ENCODE measurements around the gene ATP1A1.

Gene ATP1A1

GRCh38 chr1:116389013-116389412 is 16.0 kb downstream of the ATP1A1 start:
- H3K4me3 ChIP-seq (ENCODE audit: insufficient read depth, low read depth, low read length) = no peak overlapping the region

GRCh38 chr1:116389686-116390085 is 16.6 kb downstream of the ATP1A1 start:
- no peak overlapping the region for H3K4me3 ChIP-seq (ENCODE audit: insufficient read depth, low read depth, low read length)
- 99 to 100% methylated on average over 5 to 6 of the region's 6 CpGs for WGBS, 2 experiments
- no peaks in the 10 kb centered on the region for H3K4me1 ChIP-seq (ENCODE audit: control insufficient read depth, insufficient read depth, low read length)
- no peaks in the 10 kb centered on the region for H3K9me3 ChIP-seq (ENCODE audit: control insufficient read depth, low read length)
- H3K36me3 ChIP-seq (ENCODE audit: control insufficient read depth, insufficient read depth, low read length) = peaks cover 68% of the 10 kb centered on the region
- H3K27ac ChIP-seq (ENCODE audit: insufficient read depth, low read depth, low read length, poor library complexity, severe bottlenecking) = no peak overlapping the region
- H3K27me3 ChIP-seq (ENCODE audit: control insufficient read depth, insufficient read depth, low read length, poor library complexity, severe bottlenecking) = no peaks in the 10 kb centered on the region

More at GRCh38 chr1:116389013-116389412, 16.0 kb downstream of the ATP1A1 start:
- no peaks in the 10 kb centered on the region for H3K9me3 ChIP-seq (ENCODE audit: control insufficient read depth, low read length)
- no peaks in the 10 kb centered on the region for H3K27me3 ChIP-seq (ENCODE audit: control insufficient read depth, insufficient read depth, low read length, poor library complexity, severe bottlenecking)
- WGBS, 2 experiments = 94 to 100% methylated on average over 2 of the region's 2 CpGs
- H3K27ac ChIP-seq (ENCODE audit: insufficient read depth, low read depth, low read length, poor library complexity, severe bottlenecking) = no peak overlapping the region
- H3K36me3 ChIP-seq (ENCODE audit: control insufficient read depth, insufficient read depth, low read length) = peaks cover 67% of the 10 kb centered on the region
- H3K4me1 ChIP-seq (ENCODE audit: control insufficient read depth, insufficient read depth, low read length) = no peaks in the 10 kb centered on the region

- Histone ChIP-seq H3K4me3 (ENCODE audit: insufficient read depth, low read depth, low read length) (no peak overlapping the region), H3K27me3 (ENCODE audit: control insufficient read depth, insufficient read depth, low read length, poor library complexity, severe bottlenecking) (no peaks in the 10 kb centered on the region), H3K27ac (ENCODE audit: insufficient read depth, low read depth, low read length, poor library complexity, severe bottlenecking) (no peak overlapping the region), H3K4me1 (ENCODE audit: control insufficient read depth, insufficient read depth, low read length) (no peaks in the 10 kb centered on the region), H3K9me3 (ENCODE audit: control insufficient read depth, low read length) (no peaks in the 10 kb centered on the region), H3K36me3 (ENCODE audit: control insufficient read depth, insufficient read depth, low read length) (peaks cover 68% of the 10 kb centered on the region)
- 96 to 97% methylated on average over 5 of the region's 5 CpGs for WGBS, 2 experiments
Observed at GRCh38 chr1:116390195-116390594, 17.2 kb downstream of the ATP1A1 start.

- Histone ChIP-seq H3K36me3 (ENCODE audit: control insufficient read depth, insufficient read depth, low read length) (peaks cover 65% of the 10 kb centered on the region), H3K27me3 (ENCODE audit: control insufficient read depth, insufficient read depth, low read length, poor library complexity, severe bottlenecking) (no peaks in the 10 kb centered on the region), H3K4me3 (ENCODE audit: insufficient read depth, low read depth, low read length) (no peak overlapping the region), H3K27ac (ENCODE audit: insufficient read depth, low read depth, low read length, poor library complexity, severe bottlenecking) (no peak overlapping the region), H3K4me1 (ENCODE audit: control insufficient read depth, insufficient read depth, low read length) (no peaks in the 10 kb centered on the region), H3K9me3 (ENCODE audit: control insufficient read depth, low read length) (no peaks in the 10 kb centered on the region)
- WGBS, 2 experiments = 100% methylated on average over 1 of the region's 1 CpG; no CpG with 5 or more reads in 1 of the 2 experiments
Observed at GRCh38 chr1:116391185-116391584, 18.1 kb downstream of the ATP1A1 start.

GRCh38 chr1:116392717-116393404 is 19.8 kb downstream of the ATP1A1 start:
- 93 to 96% methylated on average over 7 to 10 of the region's 10 CpGs for WGBS, 2 experiments
- H3K36me3 ChIP-seq (ENCODE audit: control insufficient read depth, insufficient read depth, low read length) = peaks cover 74% of the 10 kb centered on the region
- H3K27ac ChIP-seq (ENCODE audit: insufficient read depth, low read depth, low read length, poor library complexity, severe bottlenecking) = no peak overlapping the region

GRCh38 chr1:116393792-116394191 is 20.7 kb downstream of the ATP1A1 start:
- Histone ChIP-seq H3K4me3 (ENCODE audit: insufficient read depth, low read depth, low read length) (no peak overlapping the region), H3K27ac (ENCODE audit: insufficient read depth, low read depth, low read length, poor library complexity, severe bottlenecking) (no peak overlapping the region), H3K4me1 (ENCODE audit: control insufficient read depth, insufficient read depth, low read length) (no peaks in the 10 kb centered on the region), H3K27me3 (ENCODE audit: control insufficient read depth, insufficient read depth, low read length, poor library complexity, severe bottlenecking) (no peaks in the 10 kb centered on the region), H3K36me3 (ENCODE audit: control insufficient read depth, insufficient read depth, low read length) (peaks cover 74% of the 10 kb centered on the region), H3K9me3 (ENCODE audit: control insufficient read depth, low read length) (no peaks in the 10 kb centered on the region)
- WGBS, 2 experiments = 90 to 94% methylated on average over 2 of the region's 2 CpGs

More at GRCh38 chr1:116392717-116393404, 19.8 kb downstream of the ATP1A1 start:
- no peaks in the 10 kb centered on the region for H3K9me3 ChIP-seq (ENCODE audit: control insufficient read depth, low read length)
- no peak overlapping the region for H3K4me3 ChIP-seq (ENCODE audit: insufficient read depth, low read depth, low read length)
- H3K27me3 ChIP-seq (ENCODE audit: control insufficient read depth, insufficient read depth, low read length, poor library complexity, severe bottlenecking) = no peaks in the 10 kb centered on the region
- H3K4me1 ChIP-seq (ENCODE audit: control insufficient read depth, insufficient read depth, low read length) = no peaks in the 10 kb centered on the region

- H3K4me1 ChIP-seq (ENCODE audit: control insufficient read depth, insufficient read depth, low read length) = no peaks in the 10 kb centered on the region
- no peaks in the 10 kb centered on the region for H3K9me3 ChIP-seq (ENCODE audit: control insufficient read depth, low read length)
- WGBS, 2 experiments = 92 to 99% methylated on average over 3 to 4 of the region's 4 CpGs
- no peaks in the 10 kb centered on the region for H3K27me3 ChIP-seq (ENCODE audit: control insufficient read depth, insufficient read depth, low read length, poor library complexity, severe bottlenecking)
- no peak overlapping the region for H3K4me3 ChIP-seq (ENCODE audit: insufficient read depth, low read depth, low read length)
- peaks cover 79% of the 10 kb centered on the region for H3K36me3 ChIP-seq (ENCODE audit: control insufficient read depth, insufficient read depth, low read length)
- no peak overlapping the region for H3K27ac ChIP-seq (ENCODE audit: insufficient read depth, low read depth, low read length, poor library complexity, severe bottlenecking)
Observed at GRCh38 chr1:116394270-116394669, 21.2 kb downstream of the ATP1A1 start.

- no peaks in the 10 kb centered on the region for H3K9me3 ChIP-seq (ENCODE audit: control insufficient read depth, low read length)
- H3K27ac ChIP-seq (ENCODE audit: insufficient read depth, low read depth, low read length, poor library complexity, severe bottlenecking) = no peak overlapping the region
- peaks cover 80% of the 10 kb centered on the region for H3K36me3 ChIP-seq (ENCODE audit: control insufficient read depth, insufficient read depth, low read length)
- H3K4me1 ChIP-seq (ENCODE audit: control insufficient read depth, insufficient read depth, low read length) = no peaks in the 10 kb centered on the region
- H3K4me3 ChIP-seq (ENCODE audit: insufficient read depth, low read depth, low read length) = no peak overlapping the region
- H3K27me3 ChIP-seq (ENCODE audit: control insufficient read depth, insufficient read depth, low read length, poor library complexity, severe bottlenecking) = no peaks in the 10 kb centered on the region
- 97 to 98% methylated on average over 1 of the region's 1 CpG for WGBS, 2 experiments
Observed at GRCh38 chr1:116396769-116397168, 23.7 kb downstream of the ATP1A1 start.

- H3K4me1 ChIP-seq (ENCODE audit: control insufficient read depth, insufficient read depth, low read length) = no peaks in the 10 kb centered on the region
- H3K36me3 ChIP-seq (ENCODE audit: control insufficient read depth, insufficient read depth, low read length) = peaks cover 84% of the 10 kb centered on the region
- H3K27ac ChIP-seq (ENCODE audit: insufficient read depth, low read depth, low read length, poor library complexity, severe bottlenecking) = no peak overlapping the region
- no peaks in the 10 kb centered on the region for H3K9me3 ChIP-seq (ENCODE audit: control insufficient read depth, low read length)
- no peaks in the 10 kb centered on the region for H3K27me3 ChIP-seq (ENCODE audit: control insufficient read depth, insufficient read depth, low read length, poor library complexity, severe bottlenecking)
- no peak overlapping the region for H3K4me3 ChIP-seq (ENCODE audit: insufficient read depth, low read depth, low read length)
- WGBS, 2 experiments = 76 to 83% methylated on average over 5 of the region's 5 CpGs
Observed at GRCh38 chr1:116397728-116398127, 24.7 kb downstream of the ATP1A1 start.

GRCh38 chr1:116400780-116401179 is 27.7 kb downstream of the ATP1A1 start:
- peaks cover 90% of the 10 kb centered on the region for H3K36me3 ChIP-seq (ENCODE audit: control insufficient read depth, insufficient read depth, low read length)
- H3K27ac ChIP-seq (ENCODE audit: insufficient read depth, low read depth, low read length, poor library complexity, severe bottlenecking) = no peak overlapping the region
- 92 to 95% methylated on average over 6 of the region's 6 CpGs for WGBS, 2 experiments
- no peak overlapping the region for H3K4me3 ChIP-seq (ENCODE audit: insufficient read depth, low read depth, low read length)
- H3K9me3 ChIP-seq (ENCODE audit: control insufficient read depth, low read length) = no peaks in the 10 kb centered on the region
- H3K4me1 ChIP-seq (ENCODE audit: control insufficient read depth, insufficient read depth, low read length) = no peaks in the 10 kb centered on the region
- no peaks in the 10 kb centered on the region for H3K27me3 ChIP-seq (ENCODE audit: control insufficient read depth, insufficient read depth, low read length, poor library complexity, severe bottlenecking)

Measured in ectodermal cell (in vitro differentiated cells).